ENCODE measurements around the gene CPM. TPM values are rescaled to one million over a fixed set of nuclear protein-coding genes. Genes with fewer than 3 reads are reported as not detected.

The CPM gene
- total and polyA plus RNA-seq, 12 donors: 2.1 to 17.8 (median 5.4) TPM

GRCh38 chr12:68846811-68847210, 86.2 kb downstream of the CPM start:
- H3K9me3 ChIP-seq: no peaks in the 10 kb centered on the region
- DNase-seq (no peak), ATAC-seq (no peak)
- 82 to 84% methylated on average over 3 of the region's 3 CpGs for WGBS, 2 donors
- peaks cover 0 to 45% (median 6%) of the 10 kb centered on the region in 9 donors for H3K36me3 ChIP-seq
- no peaks in the 10 kb centered on the region for H3K4me1 ChIP-seq
- intact Hi-C loops (cut with DNase I): no loop called here
- H3K27ac ChIP-seq: no peak overlapping the region
- TF ChIP-seq CTCF (IDR thresholded peaks at IDR 0.05): no peak
- no peak overlapping the region for H3K4me3 ChIP-seq
- no peaks in the 10 kb centered on the region for H3K27me3 ChIP-seq

DNA sequence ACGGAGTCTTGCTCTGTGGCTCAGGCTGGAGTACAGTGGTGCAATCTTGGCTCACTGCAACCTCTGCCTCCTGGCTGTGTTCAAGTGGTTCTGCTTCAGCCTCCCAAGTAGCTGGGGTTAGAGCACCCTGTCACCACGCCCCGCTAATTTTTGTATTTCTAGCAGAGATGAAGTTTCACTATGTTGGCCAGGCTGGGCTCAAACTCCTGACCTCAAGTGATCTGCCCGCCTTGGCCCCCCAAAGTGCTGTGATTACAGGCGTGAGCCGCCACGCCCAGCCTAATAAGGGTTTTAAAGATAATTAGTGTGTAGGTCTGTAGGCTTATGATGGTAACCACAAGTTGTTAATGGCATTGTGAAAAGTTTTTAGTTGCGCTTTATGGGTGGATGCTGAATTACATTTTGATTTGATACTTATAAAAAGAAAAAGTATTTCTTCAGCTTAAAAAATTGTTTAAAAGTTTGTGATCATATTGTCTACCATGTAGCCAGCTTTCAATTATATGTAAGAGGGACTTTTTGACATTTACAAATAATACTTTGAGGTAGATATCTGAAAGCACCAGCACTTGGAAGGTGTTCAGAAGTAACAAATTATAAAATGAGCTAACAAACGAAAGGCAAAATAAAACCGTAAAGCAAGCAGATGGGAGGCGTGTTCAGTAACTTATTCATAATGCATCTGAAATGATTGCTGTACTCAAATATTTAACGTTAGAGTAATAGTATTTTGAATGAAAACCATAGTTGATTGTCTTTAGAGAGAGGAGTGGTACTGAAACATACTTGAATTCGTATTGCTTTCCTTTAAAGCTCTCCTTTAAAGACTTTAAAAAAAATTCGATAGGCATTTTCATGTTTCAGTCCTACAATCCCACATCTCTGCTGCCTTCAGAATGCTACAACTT, 87.9 kb downstream of the CPM start:
- peak in 1 of 8 donors; percentile 42 for ATAC-seq
- Histone ChIP-seq H3K4me3 (no peak overlapping the region), H3K27me3 (no peaks in the 10 kb centered on the region), H3K27ac (no peak overlapping the region), H3K36me3 (peaks cover 0 to 63% (median 20%) of the 10 kb centered on the region in 9 donors), H3K4me1 (no peaks in the 10 kb centered on the region), H3K9me3 (no peaks in the 10 kb centered on the region)
- WGBS, 2 donors: 95% methylated on average over 14 of the region's 14 CpGs
- no peak for DNase-seq
- no peak for TF ChIP-seq CTCF (IDR thresholded peaks at IDR 0.05)
- intact Hi-C loops (cut with DNase I): no loop called here

DNA sequence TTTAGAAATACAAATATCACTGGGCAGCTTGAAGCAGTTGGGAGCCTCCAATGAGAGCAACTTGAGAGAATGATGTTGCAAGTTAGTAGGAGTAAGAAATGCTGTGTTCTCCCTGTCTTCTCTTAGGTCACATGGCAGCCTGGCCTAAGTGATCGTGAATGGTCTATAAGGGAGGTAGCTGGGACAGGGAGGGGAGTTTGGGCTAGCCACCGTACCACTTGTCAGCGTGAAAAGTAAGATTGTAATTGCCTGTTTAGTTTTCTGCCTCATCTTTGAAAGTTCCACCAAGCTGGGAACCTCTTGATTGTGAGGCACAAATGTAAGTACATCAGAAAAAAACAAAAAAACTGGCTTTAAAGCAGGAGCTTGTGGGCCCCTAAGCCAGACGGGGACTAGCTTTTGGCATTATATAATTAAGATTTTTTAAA, 88.6 kb downstream of the CPM start:
- no peak for TF ChIP-seq CTCF (IDR thresholded peaks at IDR 0.05)
- H3K4me3 ChIP-seq: no peak overlapping the region
- intact Hi-C loops (cut with DNase I): no loop called here
- no peaks in the 10 kb centered on the region for H3K4me1 ChIP-seq
- 89 to 92% methylated on average over 4 of the region's 4 CpGs for WGBS, 2 donors
- no peak for DNase-seq
- H3K36me3 ChIP-seq: peaks cover 0 to 70% (median 27%) of the 10 kb centered on the region in 9 donors
- ATAC-seq: no peak
- no peak overlapping the region for H3K27ac ChIP-seq
- no peaks in the 10 kb centered on the region for H3K9me3 ChIP-seq
- no peaks in the 10 kb centered on the region for H3K27me3 ChIP-seq

- H3K4me1 ChIP-seq: no peaks in the 10 kb centered on the region
- WGBS, 2 donors: 76 to 83% methylated on average over 2 of the region's 2 CpGs
- intact Hi-C loops (cut with DNase I): no loop called here
- no peak for DNase-seq
- no peak overlapping the region for H3K27ac ChIP-seq
- no peaks in the 10 kb centered on the region for H3K9me3 ChIP-seq
- no peak for TF ChIP-seq CTCF (IDR thresholded peaks at IDR 0.05)
- H3K27me3 ChIP-seq: no peaks in the 10 kb centered on the region
- H3K4me3 ChIP-seq: no peak overlapping the region
- no peak for ATAC-seq
- peaks cover 0 to 84% (median 33%) of the 10 kb centered on the region in 9 donors for H3K36me3 ChIP-seq
These were observed 90.0 kb downstream of the CPM start for GRCh38 chr12:68842784-68843567.

All from heart right ventricle (tissue), 16 donors.